ENCODE results near the gene GLO1. TPM values are rescaled to one million over a fixed set of nuclear protein-coding genes. Genes with fewer than 3 reads are reported as not detected.

Gene GLO1
- total and polyA plus RNA-seq, 12 donors: 44.6 to 174 (median 97.3) TPM

- Histone ChIP-seq H3K27ac (no peak overlapping the region), H3K4me1 (replicated peaks in 1 of 2) (no peaks in the 10 kb centered on the region), H3K36me3 (replicated peaks in 1 of 2) (no peaks in the 10 kb centered on the region), H3K9me3 (replicated peaks in 1 of 3) (no peaks in the 10 kb centered on the region), H3K4me3 (no peak overlapping the region), H3K27me3 (peaks cover 3% of the 10 kb centered on the region)
- no peak for DNase-seq
- WGBS, 4 donors: 89 to 92% (median 90%) methylated on average over 23 to 26 of the region's 26 CpGs
- TF ChIP-seq POLR2A (IDR thresholded peaks at IDR 0.05) (no peak), CTCF (IDR thresholded peaks at IDR 0.05) (no peak)
- intact Hi-C loops (cut with DNase I): no loop called here
Observed at GRCh38 chr6:38722727-38723334, 19.9 kb upstream of the GLO1 start.

- H3K27me3 ChIP-seq: peaks cover 7% of the 10 kb centered on the region
- WGBS, 4 donors: 53 to 66% (median 61%) methylated on average over 3 of the region's 3 CpGs
- no peak overlapping the region for H3K27ac ChIP-seq
- H3K9me3 ChIP-seq (replicated peaks in 1 of 3): no peaks in the 10 kb centered on the region
- DNase-seq: no peak
- H3K4me1 ChIP-seq (replicated peaks in 1 of 2): no peaks in the 10 kb centered on the region
- no peak for TF ChIP-seq POLR2A (IDR thresholded peaks at IDR 0.05)
- no peak for TF ChIP-seq CTCF (IDR thresholded peaks at IDR 0.05)
- intact Hi-C loops (cut with DNase I): no loop called here
- no peak overlapping the region for H3K4me3 ChIP-seq
- H3K36me3 ChIP-seq (replicated peaks in 1 of 2): no peaks in the 10 kb centered on the region
Observed at GRCh38 chr6:38722038-38722437, 19.1 kb upstream of the GLO1 start.

GRCh38 chr6:38720295-38720694 is 17.4 kb upstream of the GLO1 start:
- no peak overlapping the region for H3K4me3 ChIP-seq
- peaks cover 0 to under 1% of the 10 kb centered on the region in 2 donors for H3K4me1 ChIP-seq (replicated peaks in 1 of 2)
- H3K36me3 ChIP-seq (replicated peaks in 1 of 2): no peaks in the 10 kb centered on the region
- H3K27me3 ChIP-seq: peaks cover 15% of the 10 kb centered on the region
- H3K27ac ChIP-seq: no peak overlapping the region
- H3K9me3 ChIP-seq (replicated peaks in 1 of 3): no peaks in the 10 kb centered on the region
- intact Hi-C loops (cut with DNase I): no loop called here
- TF ChIP-seq CTCF (IDR thresholded peaks at IDR 0.05) (no peak), POLR2A (IDR thresholded peaks at IDR 0.05) (no peak)
- 15 to 20% (median 18%) methylated on average over 2 of the region's 2 CpGs for WGBS, 4 donors
- DNase-seq: no peak

GRCh38 chr6:38719358-38719757 is 16.4 kb upstream of the GLO1 start:
- 82 to 100% (median 93%) methylated on average over 1 of the region's 1 CpG for WGBS, 4 donors
- no peak for TF ChIP-seq POLR2A (IDR thresholded peaks at IDR 0.05)
- no peak overlapping the region for H3K27ac ChIP-seq
- peaks cover 24% of the 10 kb centered on the region for H3K27me3 ChIP-seq
- H3K36me3 ChIP-seq (replicated peaks in 1 of 2): no peaks in the 10 kb centered on the region
- peaks cover 0 to 4% of the 10 kb centered on the region in 2 donors for H3K4me1 ChIP-seq (replicated peaks in 1 of 2)
- DNase-seq: no peak
- H3K4me3 ChIP-seq: no peak overlapping the region
- intact Hi-C loops (cut with DNase I): no loop called here
- H3K9me3 ChIP-seq (replicated peaks in 1 of 3): no peaks in the 10 kb centered on the region

GRCh38 chr6:38716825-38717224 is 13.9 kb upstream of the GLO1 start:
- 88 to 100% (median 94%) methylated on average over 2 of the region's 2 CpGs for WGBS, 4 donors
- H3K4me3 ChIP-seq: no peak overlapping the region
- H3K36me3 ChIP-seq (replicated peaks in 1 of 2): no peaks in the 10 kb centered on the region
- peaks cover 0 to 4% of the 10 kb centered on the region in 2 donors for H3K4me1 ChIP-seq (replicated peaks in 1 of 2)
- no peak for TF ChIP-seq CTCF (IDR thresholded peaks at IDR 0.05)
- TF ChIP-seq POLR2A (IDR thresholded peaks at IDR 0.05): no peak
- H3K27me3 ChIP-seq: peaks cover 25% of the 10 kb centered on the region
- no peak for DNase-seq
- intact Hi-C loops (cut with DNase I): no loop called here
- no peak overlapping the region for H3K27ac ChIP-seq
- no peaks in the 10 kb centered on the region for H3K9me3 ChIP-seq (replicated peaks in 1 of 3)
